HUES48 (cell line): ENCODE results near the gene GAREM1.

Experiments used
- H3K27ac ChIP-seq: one replicate; pipeline ENCODE4 v1.7.0; 2013; ENCODE audit warnings: low read depth, low read length, inconsistent platforms
- H3K27me3 ChIP-seq: 2 replicates; pipeline ENCODE4 v1.6.1; 2013; ENCODE audit warnings: mild to moderate bottlenecking, low read length; ENCODE audit not compliant: control insufficient read depth, insufficient read depth
- H3K36me3 ChIP-seq: 2 replicates; pipeline ENCODE4 v1.6.1; 2013; ENCODE audit warnings: low read length; ENCODE audit not compliant: control insufficient read depth, insufficient read depth
- H3K4me1 ChIP-seq: 2 replicates; pipeline ENCODE4 v1.6.1; 2013; ENCODE audit warnings: mild to moderate bottlenecking, low read length; ENCODE audit not compliant: control insufficient read depth, insufficient read depth
- H3K4me3 ChIP-seq: 2 replicates; pipeline ENCODE4 v1.5.1; 2013; ENCODE audit warnings: mild to moderate bottlenecking, low read depth, low read length
- H3K9ac ChIP-seq: 2 replicates; pipeline ENCODE4 v1.6.1; 2013; ENCODE audit warnings: mild to moderate bottlenecking, low read depth, low read length, moderate library complexity
- H3K9me3 ChIP-seq: 2 replicates; pipeline ENCODE4 v1.6.1; 2013; ENCODE audit warnings: low read length; ENCODE audit not compliant: control insufficient read depth, insufficient read depth

The GAREM1 gene

DNA sequence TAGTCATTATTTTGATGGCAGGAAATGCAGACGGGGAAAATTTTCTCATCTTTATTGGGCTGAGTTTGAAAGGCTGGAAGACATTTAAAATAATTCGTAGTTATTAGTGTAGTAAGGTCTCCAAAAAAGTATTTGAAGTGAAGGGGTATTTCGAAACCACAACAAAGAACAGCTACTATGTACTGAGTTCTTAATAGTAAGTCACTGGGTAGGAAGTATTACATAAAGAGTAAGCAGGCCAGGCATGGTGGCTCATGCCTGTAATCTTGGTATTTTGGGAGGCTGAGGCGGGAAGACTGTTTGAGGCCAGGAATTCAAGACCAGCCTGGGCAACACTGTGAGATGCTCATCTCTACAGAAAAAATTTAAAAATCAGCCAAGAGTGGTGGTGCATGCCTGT, 167.3 kb downstream of the GAREM1 start:
- Histone ChIP-seq H3K4me3 (no peak overlapping the region), H3K9me3 (no peaks in the 10 kb centered on the region), H3K27me3 (no peaks in the 10 kb centered on the region), H3K27ac (no peak overlapping the region), H3K4me1 (no peaks in the 10 kb centered on the region), H3K36me3 (no peaks in the 10 kb centered on the region), H3K9ac (no peak overlapping the region)

DNA sequence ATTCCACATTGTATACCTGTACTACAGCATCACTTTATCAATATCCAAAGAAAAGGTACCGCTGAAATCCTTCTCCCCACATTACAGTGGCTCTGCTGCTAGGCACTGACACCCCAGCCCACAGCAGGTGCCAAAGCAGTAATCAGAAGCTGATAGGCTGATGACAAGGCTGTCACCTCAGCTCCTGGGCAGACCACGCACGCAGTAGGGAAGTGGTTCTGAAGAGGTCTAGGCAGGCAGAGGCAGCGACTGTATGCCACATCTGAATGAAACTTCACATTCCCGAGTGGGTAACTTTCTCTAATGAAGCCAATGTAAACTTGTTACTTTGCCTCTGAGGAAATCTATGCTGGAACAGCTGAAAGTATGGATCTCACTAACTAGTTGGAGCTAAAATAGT, 167.9 kb downstream of the GAREM1 start:
- H3K4me1 ChIP-seq: no peaks in the 10 kb centered on the region
- H3K9me3 ChIP-seq: no peaks in the 10 kb centered on the region
- H3K9ac ChIP-seq: no peak overlapping the region
- H3K27ac ChIP-seq: no peak overlapping the region
- no peaks in the 10 kb centered on the region for H3K36me3 ChIP-seq
- H3K4me3 ChIP-seq: no peak overlapping the region
- H3K27me3 ChIP-seq: no peaks in the 10 kb centered on the region

DNA sequence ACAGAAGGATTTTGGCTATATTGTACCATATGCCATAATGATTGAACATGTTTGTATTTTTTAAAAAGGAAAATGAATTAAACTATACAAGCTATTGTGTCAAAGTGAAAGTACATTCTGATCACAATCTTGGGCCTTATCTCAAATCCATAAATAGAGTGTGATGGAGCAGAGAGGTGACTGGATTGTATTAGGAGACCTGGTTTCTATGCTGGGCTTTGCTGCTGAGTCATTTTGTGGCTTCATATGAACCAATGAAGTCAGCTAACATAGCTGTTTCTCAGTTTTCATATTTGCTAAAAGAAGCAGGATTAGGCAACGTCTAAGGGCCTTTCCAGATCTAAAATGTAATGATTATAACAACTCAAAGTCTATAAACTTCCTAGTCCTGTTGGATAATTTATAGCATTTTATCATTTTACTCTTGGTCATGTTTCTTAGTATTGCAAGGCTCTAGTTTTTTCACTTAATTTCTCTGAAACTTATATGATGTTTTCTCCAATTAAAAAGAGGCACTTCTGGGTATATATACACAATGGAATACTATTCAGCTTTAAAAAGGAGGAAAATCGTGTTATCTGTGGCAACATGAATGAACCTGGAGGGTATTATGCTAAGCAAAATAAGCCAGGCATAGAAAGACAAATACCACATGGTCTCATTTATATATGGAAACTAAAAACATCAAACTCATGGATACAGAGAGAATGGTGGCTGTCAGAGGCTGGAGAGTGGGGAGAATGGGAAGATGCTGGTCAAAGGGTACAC, 168.5 kb downstream of the GAREM1 start:
- Histone ChIP-seq H3K9me3 (no peaks in the 10 kb centered on the region), H3K36me3 (no peaks in the 10 kb centered on the region), H3K27me3 (no peaks in the 10 kb centered on the region), H3K4me3 (no peak overlapping the region), H3K27ac (no peak overlapping the region), H3K9ac (no peak overlapping the region), H3K4me1 (no peaks in the 10 kb centered on the region)

DNA sequence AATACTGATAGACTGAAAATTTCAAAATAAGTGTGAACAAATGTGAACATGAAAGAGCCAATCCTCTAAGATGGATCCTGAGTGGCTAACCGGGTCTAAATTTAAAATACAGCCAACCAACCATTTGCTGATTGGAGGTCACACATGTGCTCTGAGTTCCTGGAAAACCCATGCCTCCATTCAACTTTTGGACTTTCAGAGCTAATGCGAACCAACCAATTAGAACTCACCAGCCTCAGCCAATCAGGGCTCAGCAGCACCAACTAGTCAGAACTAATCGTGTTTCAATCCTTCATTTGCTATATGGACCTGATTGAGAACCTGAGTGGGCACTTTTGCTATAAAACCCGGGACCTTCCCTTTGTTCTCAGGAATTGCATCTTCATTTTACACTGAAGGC, 169.3 kb downstream of the GAREM1 start:
- no peaks in the 10 kb centered on the region for H3K27me3 ChIP-seq
- H3K36me3 ChIP-seq: no peaks in the 10 kb centered on the region
- H3K9ac ChIP-seq: no peak overlapping the region
- no peak overlapping the region for H3K4me3 ChIP-seq
- no peaks in the 10 kb centered on the region for H3K4me1 ChIP-seq
- no peak overlapping the region for H3K27ac ChIP-seq
- H3K9me3 ChIP-seq: no peaks in the 10 kb centered on the region

GRCh38 chr18:32300914-32301313, 169.8 kb downstream of the GAREM1 start:
- Histone ChIP-seq H3K36me3 (no peaks in the 10 kb centered on the region), H3K27ac (no peak overlapping the region), H3K9me3 (no peaks in the 10 kb centered on the region), H3K4me1 (no peaks in the 10 kb centered on the region), H3K9ac (no peak overlapping the region), H3K27me3 (no peaks in the 10 kb centered on the region), H3K4me3 (no peak overlapping the region)

DNA sequence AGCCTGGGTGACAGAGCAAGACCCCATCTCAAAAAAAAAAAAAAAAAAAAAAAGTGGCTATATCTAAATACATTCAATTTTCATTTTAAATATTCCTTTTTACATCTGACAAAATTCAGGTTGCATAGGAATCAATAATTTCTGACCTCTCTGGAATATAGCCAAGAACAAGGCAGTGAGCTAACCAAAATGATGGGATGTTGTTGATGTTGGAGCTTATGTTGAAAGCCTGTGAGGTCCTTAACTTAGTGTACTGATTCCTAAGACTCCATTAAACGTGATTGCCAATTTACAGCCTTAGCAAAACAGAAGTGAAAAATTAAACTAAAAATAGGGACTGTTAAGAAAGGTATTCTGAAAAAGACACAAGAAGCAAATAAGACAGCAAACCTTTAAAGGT, 171.2 kb downstream of the GAREM1 start:
- no peaks in the 10 kb centered on the region for H3K27me3 ChIP-seq
- no peak overlapping the region for H3K9ac ChIP-seq
- H3K4me1 ChIP-seq: no peaks in the 10 kb centered on the region
- no peaks in the 10 kb centered on the region for H3K9me3 ChIP-seq
- H3K27ac ChIP-seq: no peak overlapping the region
- H3K36me3 ChIP-seq: no peaks in the 10 kb centered on the region
- H3K4me3 ChIP-seq: no peak overlapping the region

DNA sequence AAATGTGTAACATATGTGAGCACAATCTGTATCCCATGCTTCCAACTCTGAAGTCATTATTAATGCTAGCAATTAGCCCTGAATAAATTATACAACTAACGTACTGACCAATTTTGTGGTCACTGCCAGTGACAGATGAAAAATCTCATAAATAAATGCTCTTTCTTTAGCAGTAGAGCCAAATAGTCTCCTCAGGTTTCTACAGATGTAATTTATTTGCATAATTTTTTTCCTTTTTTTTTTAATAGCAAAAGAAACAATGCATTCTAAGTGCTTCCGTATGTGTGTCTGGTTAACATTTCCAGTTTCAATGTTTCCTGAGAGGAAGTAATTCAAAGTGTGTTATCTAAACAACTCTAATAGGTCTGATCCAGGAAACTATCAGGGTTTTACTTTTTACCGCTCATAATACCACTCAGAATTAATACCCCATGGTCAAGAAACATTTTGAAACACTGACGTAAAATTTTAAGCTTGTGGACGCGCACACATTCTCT, 172.5 kb downstream of the GAREM1 start:
- H3K4me3 ChIP-seq: no peak overlapping the region
- no peaks in the 10 kb centered on the region for H3K27me3 ChIP-seq
- no peaks in the 10 kb centered on the region for H3K36me3 ChIP-seq
- no peak overlapping the region for H3K27ac ChIP-seq
- H3K4me1 ChIP-seq: no peaks in the 10 kb centered on the region
- H3K9me3 ChIP-seq: no peaks in the 10 kb centered on the region
- H3K9ac ChIP-seq: no peak overlapping the region

GRCh38 chr18:32297579-32298170, 173.0 kb downstream of the GAREM1 start:
- H3K36me3 ChIP-seq: no peaks in the 10 kb centered on the region
- no peak overlapping the region for H3K9ac ChIP-seq
- H3K4me3 ChIP-seq: no peak overlapping the region

DNA sequence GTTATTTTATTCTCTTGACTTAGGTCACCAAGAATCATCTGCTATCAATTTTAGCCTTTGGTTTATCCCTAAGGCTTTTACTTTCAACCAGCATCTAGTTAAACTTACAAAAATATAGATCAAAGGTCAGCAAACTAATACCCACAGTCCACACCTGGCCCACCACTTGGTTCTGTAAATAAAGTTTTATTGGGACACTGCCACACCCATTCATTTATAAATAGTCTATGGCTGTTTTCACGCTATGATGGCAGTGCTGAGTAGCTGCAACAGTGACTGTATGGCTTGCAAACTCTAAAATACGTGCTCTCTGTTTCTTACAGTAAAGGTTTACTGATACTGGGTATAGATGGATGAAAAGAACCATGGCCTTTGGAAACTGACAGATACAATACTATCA, 173.8 kb downstream of the GAREM1 start:
- no peaks in the 10 kb centered on the region for H3K4me1 ChIP-seq
- H3K9ac ChIP-seq: no peak overlapping the region
- no peaks in the 10 kb centered on the region for H3K36me3 ChIP-seq
- H3K9me3 ChIP-seq: no peaks in the 10 kb centered on the region
- no peaks in the 10 kb centered on the region for H3K27me3 ChIP-seq
- no peak overlapping the region for H3K27ac ChIP-seq
- H3K4me3 ChIP-seq: no peak overlapping the region

More at GRCh38 chr18:32297579-32298170, 173.0 kb downstream of the GAREM1 start:
- H3K27ac ChIP-seq: no peak overlapping the region
- H3K27me3 ChIP-seq: no peaks in the 10 kb centered on the region
- H3K9me3 ChIP-seq: no peaks in the 10 kb centered on the region
- H3K4me1 ChIP-seq: no peaks in the 10 kb centered on the region

GRCh38 chr18:32295604-32296003, 175.1 kb downstream of the GAREM1 start:
- no peaks in the 10 kb centered on the region for H3K9me3 ChIP-seq
- H3K9ac ChIP-seq: no peak overlapping the region
- H3K4me1 ChIP-seq: no peaks in the 10 kb centered on the region
- H3K27ac ChIP-seq: no peak overlapping the region
- no peaks in the 10 kb centered on the region for H3K27me3 ChIP-seq
- no peaks in the 10 kb centered on the region for H3K36me3 ChIP-seq
- no peak overlapping the region for H3K4me3 ChIP-seq

GRCh38 chr18:32293107-32293506, 177.6 kb downstream of the GAREM1 start:
- H3K27me3 ChIP-seq: no peaks in the 10 kb centered on the region
- H3K9ac ChIP-seq: no peak overlapping the region
- H3K36me3 ChIP-seq: no peaks in the 10 kb centered on the region
- no peaks in the 10 kb centered on the region for H3K9me3 ChIP-seq
- H3K4me1 ChIP-seq: no peaks in the 10 kb centered on the region
- no peak overlapping the region for H3K4me3 ChIP-seq
- no peak overlapping the region for H3K27ac ChIP-seq
